Measurements from ENCODE around the gene RPL39L. TPM values are rescaled to one million over a fixed set of nuclear protein-coding genes. Genes with fewer than 3 reads are reported as not detected.

Gene RPL39L
- total and polyA plus RNA-seq, 2 of the 4 experiments (the other 2 are of a cell fraction) = 18.1 to 34.6 TPM

DNA sequence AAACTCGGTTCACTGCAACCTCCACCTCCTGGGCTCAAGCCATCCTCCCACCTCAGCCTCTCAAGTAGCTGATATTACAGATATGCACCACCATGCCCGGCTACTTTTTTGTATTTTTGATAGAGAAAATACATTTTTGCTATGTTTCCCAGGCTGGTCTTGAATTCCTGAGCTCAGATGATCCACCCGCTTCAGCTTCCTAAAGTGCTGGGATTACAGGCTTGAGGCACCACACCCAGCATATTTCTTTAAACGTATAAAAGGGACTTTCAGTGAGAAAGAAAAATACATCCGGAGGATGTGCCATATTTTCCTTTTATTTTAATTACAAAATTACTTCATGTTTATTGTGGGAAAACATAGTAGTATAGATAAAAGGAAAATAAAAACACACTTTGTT lies 55.2 kb downstream of the RPL39L start:
- Histone ChIP-seq H3K27me3 (ENCODE audit: control insufficient read depth, insufficient read depth, low read length) (no peaks in the 10 kb centered on the region), H4K5ac (ENCODE audit: low read depth, low read length) (no peak overlapping the region), H2AK5ac (ENCODE audit: low read depth, low read length) (no peak overlapping the region), H3K4me2 (ENCODE audit: low read depth, low read length) (no peak overlapping the region), H3K23ac (ENCODE audit: low read depth, low read length) (no peak overlapping the region), H4K8ac (ENCODE audit: low read depth in 2 of 2, low read length in 2 of 2) (no peak overlapping the region), H3K9ac (ENCODE audit: low read depth, low read length) (no peak overlapping the region), H3K9me1 (ENCODE audit: insufficient read depth, low read length) (no peaks in the 10 kb centered on the region; the same call in 1 of the 2 replicates), H3K36me3 (ENCODE audit: control insufficient read depth, insufficient read depth, low read length) (no peaks in the 10 kb centered on the region), H3K27ac (ENCODE audit: insufficient read depth, low read length) (no peak overlapping the region), H2AK9ac (replicated peaks; ENCODE audit: low read depth, low read length, poor library complexity) (no peak overlapping the region), H2AFZ (replicated peaks; ENCODE audit: low read length, poor library complexity) (no peak overlapping the region), H3K9me3 (ENCODE audit: control insufficient read depth, insufficient read depth, low read length) (no peaks in the 10 kb centered on the region), H4K91ac (ENCODE audit: insufficient read depth, low read depth, low read length) (no peak overlapping the region), H3K79me1 (ENCODE audit: low read depth in 1 of 2, low read length in 2 of 2) (no peaks in the 10 kb centered on the region), H3K4me3 (ENCODE audit: insufficient read depth, low read depth, low read length) (no peak overlapping the region), H3K18ac (ENCODE audit: low read depth, low read length) (no peak overlapping the region), H3K56ac (ENCODE audit: extremely low read depth, insufficient read depth, low read length) (no peak overlapping the region), H2BK5ac (ENCODE audit: low read depth, low read length, poor library complexity, severe bottlenecking) (no peak overlapping the region), H2BK20ac (ENCODE audit: low read depth, low read length) (no peak overlapping the region), H3K4me1 (ENCODE audit: control insufficient read depth, insufficient read depth, low read length) (no peaks in the 10 kb centered on the region; the same call in 1 of the 2 replicates), H3K4ac (ENCODE audit: low read depth, low read length) (no peak overlapping the region), H4K20me1 (ENCODE audit: insufficient read depth, low read length) (no peaks in the 10 kb centered on the region), H2BK120ac (ENCODE audit: low read depth, low read length) (no peak overlapping the region), H2BK15ac (ENCODE audit: low read depth, low read length) (no peak overlapping the region), H3K14ac (replicated peaks; ENCODE audit: low read depth, low read length) (no peak overlapping the region)
- in situ Hi-C loops (cut with MboI; ENCODE audit: low sequenced_read_pairs) (no loop called here), dilution Hi-C loops (cut with HindIII; ENCODE audit: low sequenced_read_pairs, unreplicated experiment) (no loop called here), intact Hi-C loops (cut with micrococcal nuclease) (no loop called here)
- ATAC-seq (ENCODE audit: low read depth) (no peak), DNase-seq (no peak)
- no TSS peak for BruUV-seq (replicated peaks)
- ChIA-PET CTCF (interaction anchor here (0.9 kb wide), 2 partner anchors 12 to 77 kb away, joined by 3 to 5 read pairs; no protein-coding TSS in a partner anchor), POLR2A (ENCODE audit: unreplicated experiment) (no interaction called here)
- whole genome bisulfite sequencing, 2 experiments (ENCODE audit: extremely low coverage in 2 of 2, insufficient read length in 1 of 2) = no CpG with 5 or more reads among the region's 5 CpGs
- TF ChIP-seq, protein P1, sequence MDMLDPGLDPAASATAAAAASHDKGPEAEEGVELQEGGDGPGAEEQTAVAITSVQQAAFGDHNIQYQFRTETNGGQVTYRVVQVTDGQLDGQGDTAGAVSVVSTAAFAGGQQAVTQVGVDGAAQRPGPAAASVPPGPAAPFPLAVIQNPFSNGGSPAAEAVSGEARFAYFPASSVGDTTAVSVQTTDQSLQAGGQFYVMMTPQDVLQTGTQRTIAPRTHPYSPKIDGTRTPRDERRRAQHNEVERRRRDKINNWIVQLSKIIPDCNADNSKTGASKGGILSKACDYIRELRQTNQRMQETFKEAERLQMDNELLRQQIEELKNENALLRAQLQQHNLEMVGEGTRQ (IDR thresholded peaks at IDR 0.05; ENCODE audit: low read depth, low read length) = no peak
- TF ChIP-seq SMC3 (IDR thresholded peaks at IDR 0.05; ENCODE audit: low read depth, low read length) = no peak
- TF ChIP-seq, protein P2, sequence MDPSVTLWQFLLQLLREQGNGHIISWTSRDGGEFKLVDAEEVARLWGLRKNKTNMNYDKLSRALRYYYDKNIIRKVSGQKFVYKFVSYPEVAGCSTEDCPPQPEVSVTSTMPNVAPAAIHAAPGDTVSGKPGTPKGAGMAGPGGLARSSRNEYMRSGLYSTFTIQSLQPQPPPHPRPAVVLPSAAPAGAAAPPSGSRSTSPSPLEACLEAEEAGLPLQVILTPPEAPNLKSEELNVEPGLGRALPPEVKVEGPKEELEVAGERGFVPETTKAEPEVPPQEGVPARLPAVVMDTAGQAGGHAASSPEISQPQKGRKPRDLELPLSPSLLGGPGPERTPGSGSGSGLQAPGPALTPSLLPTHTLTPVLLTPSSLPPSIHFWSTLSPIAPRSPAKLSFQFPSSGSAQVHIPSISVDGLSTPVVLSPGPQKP (IDR thresholded peaks at IDR 0.05; ENCODE audit: borderline replicate concordance, low read depth, low read length) = no peak
- no peak for TF ChIP-seq FOS (IDR thresholded peaks at IDR 0.05; ENCODE audit: low read depth, low read length)
- TF ChIP-seq RAD21 (IDR thresholded peaks at IDR 0.05; ENCODE audit: low read length) = no peak
- no peak for TF ChIP-seq MAZ (IDR thresholded peaks at IDR 0.05; ENCODE audit: borderline replicate concordance, low read depth, low read length)
- no peak for TF ChIP-seq BHLHE40 (IDR thresholded peaks at IDR 0.05; ENCODE audit: low read depth, low read length)
- no peak for TF ChIP-seq POLR2A (IDR thresholded peaks at IDR 0.05; ENCODE audit: low read depth, low read length)
- no peak for TF ChIP-seq RCOR1 (IDR thresholded peaks at IDR 0.05; ENCODE audit: insufficient replicate concordance, low read length)
- TF ChIP-seq, protein P3, sequence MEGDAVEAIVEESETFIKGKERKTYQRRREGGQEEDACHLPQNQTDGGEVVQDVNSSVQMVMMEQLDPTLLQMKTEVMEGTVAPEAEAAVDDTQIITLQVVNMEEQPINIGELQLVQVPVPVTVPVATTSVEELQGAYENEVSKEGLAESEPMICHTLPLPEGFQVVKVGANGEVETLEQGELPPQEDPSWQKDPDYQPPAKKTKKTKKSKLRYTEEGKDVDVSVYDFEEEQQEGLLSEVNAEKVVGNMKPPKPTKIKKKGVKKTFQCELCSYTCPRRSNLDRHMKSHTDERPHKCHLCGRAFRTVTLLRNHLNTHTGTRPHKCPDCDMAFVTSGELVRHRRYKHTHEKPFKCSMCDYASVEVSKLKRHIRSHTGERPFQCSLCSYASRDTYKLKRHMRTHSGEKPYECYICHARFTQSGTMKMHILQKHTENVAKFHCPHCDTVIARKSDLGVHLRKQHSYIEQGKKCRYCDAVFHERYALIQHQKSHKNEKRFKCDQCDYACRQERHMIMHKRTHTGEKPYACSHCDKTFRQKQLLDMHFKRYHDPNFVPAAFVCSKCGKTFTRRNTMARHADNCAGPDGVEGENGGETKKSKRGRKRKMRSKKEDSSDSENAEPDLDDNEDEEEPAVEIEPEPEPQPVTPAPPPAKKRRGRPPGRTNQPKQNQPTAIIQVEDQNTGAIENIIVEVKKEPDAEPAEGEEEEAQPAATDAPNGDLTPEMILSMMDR (conservative IDR thresholded peaks at IDR 0.05; ENCODE audit: low read depth, low read length) = no peak
- no peak for TF ChIP-seq MAFK (IDR thresholded peaks at IDR 0.05; ENCODE audit: low read depth, low read length)
- no peak for TF ChIP-seq RFX5 (IDR thresholded peaks at IDR 0.05; ENCODE audit: low read depth, low read length)
- TF ChIP-seq CEBPB (IDR thresholded peaks at IDR 0.05; ENCODE audit: low read depth, low read length) = no peak
- TF ChIP-seq CHD1 (IDR thresholded peaks at IDR 0.05; ENCODE audit: low read depth, low read length) = no peak
- TF ChIP-seq NFE2L2 (IDR thresholded peaks at IDR 0.05; ENCODE audit: low read depth, low read length) = no peak
- no peak for TF ChIP-seq MXI1 (IDR thresholded peaks at IDR 0.05; ENCODE audit: borderline replicate concordance, low read depth, low read length)

All from IMR-90 (cell line).